IMR-90 (cell line): ENCODE data around the gene ERICH6. TPM values are rescaled to one million over a fixed set of nuclear protein-coding genes. Genes with fewer than 3 reads are reported as not detected.

ENCODE experiments used
- ATAC-seq: fragments of 200-7000 bp; cut with Tn5 transposase; 2 replicates; pipeline ENCODE4 v1.9.1; 2020; ENCODE audit warnings: low read depth, mild to moderate bottlenecking, moderate library complexity
- BruUV-seq: library from RNA; stranded (reverse); fragments of 400-500 nt; replicated peaks from 2 replicates; lab custom pipeline; 2021; lab: Mats Ljungman, UMichigan
- CTCF ChIA-PET: fragments of 300-600 bp; formaldehyde crosslinking; extraction: SDS; loops from one replicate; lab custom pipeline; 2021; ENCODE audit warnings: antibody characterized with exemption; lab: Yijun Ruan, JAX
- POLR2A ChIA-PET: fragments of 300-600 bp; sonication (Branson Sonifier 250); formaldehyde crosslinking; loops from one replicate; lab custom pipeline; 2022; ENCODE audit warnings: antibody characterized with exemption; ENCODE audit not compliant: unreplicated experiment; lab: Charles Lee
- DNase-seq: peaks from one replicate; pipeline ENCODE4 v3.0.0; 2013
- H2AFZ ChIP-seq: replicated peaks from 2 replicates; pipeline ENCODE3; 2013; ENCODE audit warnings: low read length, mild to moderate bottlenecking; ENCODE audit not compliant: poor library complexity
- H2AK5ac ChIP-seq: 2 replicates; pipeline ENCODE4 v1.6.1; 2013; ENCODE audit warnings: low read depth, low read length, inconsistent platforms
- H2AK9ac ChIP-seq: replicated peaks from 2 replicates; pipeline ENCODE3; 2013; ENCODE audit warnings: mild to moderate bottlenecking, low read depth, low read length, moderate library complexity; ENCODE audit not compliant: poor library complexity
- H2BK120ac ChIP-seq: 2 replicates; pipeline ENCODE4 v1.6.1; 2013; ENCODE audit warnings: low read depth, low read length, inconsistent platforms
- H2BK15ac ChIP-seq: 3 replicates; pipeline ENCODE4 v1.6.1; 2013; ENCODE audit warnings: low read depth, low read length, inconsistent platforms
- H2BK20ac ChIP-seq: 2 replicates; pipeline ENCODE4 v1.6.1; 2013; ENCODE audit warnings: low read depth, mild to moderate bottlenecking, inconsistent platforms, low read length, moderate library complexity
- H2BK5ac ChIP-seq: 2 replicates; pipeline ENCODE4 v1.6.1; 2013; ENCODE audit warnings: mild to moderate bottlenecking, low read depth, low read length, inconsistent platforms; ENCODE audit not compliant: poor library complexity, severe bottlenecking
- H3K14ac ChIP-seq: replicated peaks from 2 replicates; pipeline ENCODE4 v1.6.1; 2013; ENCODE audit warnings: low read depth, low read length, inconsistent platforms
- H3K18ac ChIP-seq: 2 replicates; pipeline ENCODE4 v1.6.1; 2013; ENCODE audit warnings: low read depth, low read length, control low read depth
- H3K23ac ChIP-seq: 2 replicates; pipeline ENCODE4 v1.6.1; 2013; ENCODE audit warnings: low read depth, low read length, inconsistent platforms
- H3K27ac ChIP-seq: 2 replicates; pipeline ENCODE4 v1.5.1; 2013; ENCODE audit warnings: mild to moderate bottlenecking, control low read depth, low read length; ENCODE audit not compliant: insufficient read depth
- H3K27me3 ChIP-seq: 2 replicates; pipeline ENCODE4 v1.6.1; 2013; ENCODE audit warnings: low read length; ENCODE audit not compliant: control insufficient read depth, insufficient read depth
- H3K36me3 ChIP-seq: 2 replicates; pipeline ENCODE4 v1.6.1; 2013; ENCODE audit warnings: low read length, mixed read lengths; ENCODE audit not compliant: control insufficient read depth, insufficient read depth
- H3K4ac ChIP-seq: 2 replicates; pipeline ENCODE4 v1.6.1; 2013; ENCODE audit warnings: low read depth, low read length, inconsistent platforms
- H3K4me1 ChIP-seq: 2 replicates; pipeline ENCODE4 v1.6.1; 2013; ENCODE audit warnings: low read length, mixed read lengths; ENCODE audit not compliant: control insufficient read depth, insufficient read depth
- H3K4me2 ChIP-seq: 2 replicates; pipeline ENCODE4 v1.6.1; 2013; ENCODE audit warnings: low read depth, mild to moderate bottlenecking, control low read depth, low read length, moderate library complexity
- H3K4me3 ChIP-seq: 2 replicates; pipeline ENCODE4 v1.5.1; 2013; ENCODE audit warnings: low read depth, mild to moderate bottlenecking, control low read depth, low read length, moderate library complexity; ENCODE audit not compliant: insufficient read depth
- H3K56ac ChIP-seq: 2 replicates; pipeline ENCODE4 v1.6.1; 2013; ENCODE audit warnings: low read length, inconsistent platforms; ENCODE audit not compliant: insufficient read depth; ENCODE audit errors: extremely low read depth
- H3K79me1 ChIP-seq, 2 experiments: 2 replicates each; pipeline ENCODE4 v1.6.1; 2013; ENCODE audit warnings: low read length in 2 of 2, inconsistent platforms in 1 of 2, low read depth in 1 of 2
- H3K9ac ChIP-seq: 2 replicates; pipeline ENCODE4 v1.6.1; 2013; ENCODE audit warnings: low read depth, low read length, control low read depth
- H3K9me1 ChIP-seq: 2 replicates; pipeline ENCODE4 v1.6.1; 2013; ENCODE audit warnings: low read length, inconsistent platforms; ENCODE audit not compliant: insufficient read depth
- H3K9me3 ChIP-seq: 2 replicates; pipeline ENCODE4 v1.6.1; 2013; ENCODE audit warnings: low read length; ENCODE audit not compliant: control insufficient read depth, insufficient read depth
- H4K20me1 ChIP-seq: 2 replicates; pipeline ENCODE4 v1.6.1; 2013; ENCODE audit warnings: low read length, inconsistent platforms; ENCODE audit not compliant: insufficient read depth
- H4K5ac ChIP-seq: 2 replicates; pipeline ENCODE4 v1.6.1; 2013; ENCODE audit warnings: mild to moderate bottlenecking, low read depth, low read length, control low read depth
- H4K8ac ChIP-seq, 2 experiments: 2 replicates each; pipeline ENCODE4 v1.6.1; 2013; ENCODE audit warnings: low read depth in 2 of 2, low read length in 2 of 2, control low read depth in 1 of 2, inconsistent platforms in 1 of 2
- H4K91ac ChIP-seq: 2 replicates; pipeline ENCODE4 v1.6.1; 2013; ENCODE audit warnings: low read depth, low read length, inconsistent platforms; ENCODE audit not compliant: insufficient read depth
- MAZ ChIP-seq: IDR thresholded peaks from 2 replicates; pipeline ENCODE4 v1.6.1; 2012; ENCODE audit warnings: low read depth, mild to moderate bottlenecking, low read length, improper control_type of control experiment, moderate library complexity, borderline replicate concordance
- NFE2L2 ChIP-seq: fragments of 150-350 bp; IDR thresholded peaks from 2 replicates; pipeline ENCODE4 v1.6.1; 2016; ENCODE audit warnings: low read depth, mild to moderate bottlenecking, low read length
- SMC3 ChIP-seq: fragments of 150-350 bp; IDR thresholded peaks from 2 replicates; pipeline ENCODE4 v1.6.1; 2016; ENCODE audit warnings: low read depth, mild to moderate bottlenecking, antibody characterized with exemption, low read length, moderate library complexity
- WGBS, 2 experiments: methylation state at CpG; one replicate each; pipeline versions ENCODE4 v1.1.5 to v1.1.7; 2013; ENCODE audit warnings: missing lambda C conversion rate in 2 of 2; ENCODE audit not compliant: insufficient read length in 1 of 2; ENCODE audit errors: extremely low coverage in 2 of 2; 5-methylcytosine and 5-hydroxymethylcytosine counted together
- dilution Hi-C: fragments of 300-500 bp; cut with HindIII; formaldehyde crosslinking; loops from one replicate; pipeline ENCODE4 v1.14.3; 2018; ENCODE audit warnings: low sequenced_read_pairs; ENCODE audit not compliant: unreplicated experiment
- in situ Hi-C: fragments of 300-500 bp; cut with MboI; formaldehyde crosslinking; loops from 3 replicates; pipeline ENCODE4 v1.14.3; 2019; ENCODE audit warnings: low sequenced_read_pairs, inconsistent platforms, mixed read lengths
- intact Hi-C: fragments of 100-400 bp; cut with micrococcal nuclease; formaldehyde crosslinking; loops from 2 replicates; pipeline ENCODE4 v1.10.0; 2022
- polyA plus RNA-seq, 3 experiments: library from polyadenylated mRNA; depleted of rRNA; stranded (reverse); fragments of >200 nt; gene quantifications; 2 replicates each; pipeline ENCODE4 v1.2.3, GENCODE V29; 2012; ENCODE audit warnings: low replicate concordance in 1 of 3
- total RNA-seq: library from RNA; depleted of rRNA; stranded (reverse); fragments of >200 nt; gene quantifications from 2 replicates; pipeline ENCODE4 v1.2.3, GENCODE V29; 2012; rRNA removed

The ERICH6 gene
- total and polyA plus RNA-seq, 2 of the 4 experiments (the other 2 are of a cell fraction): under 0.01 TPM; not detected in 1

DNA sequence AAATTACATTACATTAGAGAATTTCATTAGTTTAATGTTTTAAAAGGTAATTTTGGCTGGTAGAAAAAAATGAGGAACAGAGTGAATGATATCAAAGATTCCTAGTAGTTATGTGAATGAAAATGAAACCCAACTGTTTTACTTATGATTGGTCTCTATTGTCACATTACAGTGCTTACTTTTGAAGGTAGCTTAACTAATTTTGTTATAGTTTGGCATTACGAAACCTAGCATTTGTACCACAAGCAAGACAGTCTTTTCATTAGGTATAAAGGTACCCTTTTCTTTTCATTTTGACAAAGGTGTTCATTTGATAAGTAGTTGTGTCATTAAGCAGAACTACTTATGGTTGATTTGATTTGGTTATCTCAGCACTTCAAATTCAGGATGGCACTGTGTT, 93.7 kb downstream of the ERICH6 start:
- H3K14ac ChIP-seq: no peak overlapping the region
- H3K27me3 ChIP-seq: no peaks in the 10 kb centered on the region
- H2AFZ ChIP-seq: no peak overlapping the region
- no peaks in the 10 kb centered on the region; the same call in 1 of the 2 replicates for H3K9me1 ChIP-seq
- no peak overlapping the region for H2BK15ac ChIP-seq
- BruUV-seq: no TSS peak
- peaks cover 8% of the 10 kb centered on the region for H3K36me3 ChIP-seq
- no peak overlapping the region for H4K5ac ChIP-seq
- H4K8ac ChIP-seq: no peak overlapping the region
- H3K9ac ChIP-seq: no peak overlapping the region
- no peak overlapping the region for H3K27ac ChIP-seq
- POLR2A ChIA-PET: no interaction called here
- in situ Hi-C loops (no loop called here), intact Hi-C loops (no loop called here), dilution Hi-C loops (no loop called here)
- no peaks in the 10 kb centered on the region for H3K9me3 ChIP-seq
- peaks cover 39% of the 10 kb centered on the region for H4K20me1 ChIP-seq
- no peak for TF ChIP-seq SMC3
- TF ChIP-seq NFE2L2: no peak
- no peak for TF ChIP-seq MAZ
- H4K91ac ChIP-seq: no peak overlapping the region
- no peak overlapping the region for H2BK120ac ChIP-seq
- DNase-seq: no peak
- no peak overlapping the region for H3K23ac ChIP-seq
- no peak overlapping the region for H2AK9ac ChIP-seq
- H2AK5ac ChIP-seq: no peak overlapping the region
- H3K56ac ChIP-seq: no peak overlapping the region
- no peak for ATAC-seq
- H3K4me3 ChIP-seq: no peak overlapping the region
- H2BK5ac ChIP-seq: no peak overlapping the region
- H3K4me2 ChIP-seq: no peak overlapping the region
- WGBS, 2 experiments: no CpG with 5 or more reads among the region's 1 CpG
- H2BK20ac ChIP-seq: no peak overlapping the region
- no peak overlapping the region for H3K18ac ChIP-seq
- peaks cover 8 to 46% of the 10 kb centered on the region in 2 experiments; a peak in 2 of 4 replicates for H3K79me1 ChIP-seq
- H3K4ac ChIP-seq: no peak overlapping the region
- CTCF ChIA-PET: no interaction called here
- H3K4me1 ChIP-seq: no peaks in the 10 kb centered on the region

Other genes starting within 250 kb of the ERICH6 start
- 64.0 and 111 TPM in 2 replicates for gene SERP1, start 157.4 kb downstream of the ERICH6 start, total RNA-seq
- gene SERP1, start 157.4 kb downstream of the ERICH6 start, polyA plus RNA-seq (2012; rRNA removed): 73.4 and 106 TPM in 2 replicates
- 138 and 166 TPM in 2 replicates for gene EIF2A, start 157.1 kb downstream of the ERICH6 start, total RNA-seq
- 58.6 and 61.2 TPM in 2 replicates for gene EIF2A, start 157.1 kb downstream of the ERICH6 start, polyA plus RNA-seq (2012; rRNA removed)
- gene SELENOT, start 100.6 kb downstream of the ERICH6 start, total RNA-seq: 399 and 415 TPM in 2 replicates
- 344 and 365 TPM in 2 replicates for gene SELENOT, start 100.6 kb downstream of the ERICH6 start, polyA plus RNA-seq (2012; rRNA removed)
- gene SIAH2, start 59.2 kb upstream of the ERICH6 start, total RNA-seq: 24.7 and 26.1 TPM in 2 replicates
- 61.8 and 78.2 TPM in 2 replicates for gene SIAH2, start 59.2 kb upstream of the ERICH6 start, polyA plus RNA-seq (2012; rRNA removed)
- not detected in 2 replicates for gene MINDY4B, start 201.5 kb upstream of the ERICH6 start, total RNA-seq
- not detected in 2 replicates for gene MINDY4B, start 201.5 kb upstream of the ERICH6 start, polyA plus RNA-seq (2012; rRNA removed)